T-helper 22 cell (primary cell): ENCODE measurements around the gene BTRC.

Experiments used
- DNase-seq: peaks from one replicate; pipeline ENCODE4 v3.0.0-alpha.2; 2020; ENCODE audit warnings: low read depth

BTRC gene

GRCh38 chr10:101484175-101484745 is 130.3 kb downstream of the BTRC start:
- DNase-seq, result no peak

- DNase-seq, result no peak
These were observed 131.2 kb downstream of the BTRC start for GRCh38 chr10:101485207-101485606.

- no peak for DNase-seq
These were observed 132.0 kb downstream of the BTRC start for GRCh38 chr10:101485681-101486554.

GRCh38 chr10:101487399-101487798 is 133.4 kb downstream of the BTRC start:
- DNase-seq, result no peak

- no peak for DNase-seq
These were observed 135.4 kb downstream of the BTRC start for GRCh38 chr10:101489355-101489754.

GRCh38 chr10:101490026-101490425 is 136.1 kb downstream of the BTRC start:
- no peak for DNase-seq

GRCh38 chr10:101492205-101492604 is 138.2 kb downstream of the BTRC start:
- no peak for DNase-seq

- DNase-seq, result no peak
These were observed 138.8 kb downstream of the BTRC start for GRCh38 chr10:101492814-101493213.

GRCh38 chr10:101493249-101493648 is 139.3 kb downstream of the BTRC start:
- no peak for DNase-seq

- no peak for DNase-seq
These were observed 139.9 kb downstream of the BTRC start for GRCh38 chr10:101493782-101494281.

- DNase-seq, result no peak
These were observed 140.7 kb downstream of the BTRC start for GRCh38 chr10:101494650-101495049.

GRCh38 chr10:101495324-101495925 is 141.5 kb downstream of the BTRC start:
- DNase-seq, result no peak

GRCh38 chr10:101504438-101504837 is 150.5 kb downstream of the BTRC start:
- DNase-seq, result no peak

- DNase-seq, result no peak
These were observed 153.1 kb downstream of the BTRC start for GRCh38 chr10:101506829-101507661.

- DNase-seq, result no peak
These were observed 153.9 kb downstream of the BTRC start for GRCh38 chr10:101507828-101508227.

- DNase-seq, result no peak
These were observed 158.0 kb downstream of the BTRC start for GRCh38 chr10:101511938-101512337.

GRCh38 chr10:101512738-101513137 is 158.8 kb downstream of the BTRC start:
- DNase-seq, result no peak

- DNase-seq, result no peak
These were observed 159.8 kb downstream of the BTRC start for GRCh38 chr10:101513733-101514132.

GRCh38 chr10:101525848-101526247 is 171.9 kb downstream of the BTRC start:
- DNase-seq, result no peak

GRCh38 chr10:101529207-101529606 is 175.2 kb downstream of the BTRC start:
- DNase-seq, result no peak

- DNase-seq, result no peak
These were observed 176.0 kb downstream of the BTRC start for GRCh38 chr10:101529725-101530553.
